8988T (cell line): ENCODE results near the gene G6PC2.
"Not testable (repeated sequence)": the region's sequence is repeated elsewhere in the genome, so short reads cannot be mapped to it uniquely, and the experiment has no call there.

Experiments
- DNase-seq: peaks from one replicate; pipeline ENCODE4 v3.0.0; 2011

G6PC2 gene

GRCh38 chr2:168907940-168908662, 7.0 kb downstream of the G6PC2 start:
- DNase-seq: no peak

GRCh38 chr2:168910330-168910729, 9.2 kb downstream of the G6PC2 start:
- no peak for DNase-seq

GRCh38 chr2:168912466-168912865, 11.4 kb downstream of the G6PC2 start:
- DNase-seq: no peak

- DNase-seq: no peak
Observed at GRCh38 chr2:168912901-168913369, 11.8 kb downstream of the G6PC2 start.

DNA sequence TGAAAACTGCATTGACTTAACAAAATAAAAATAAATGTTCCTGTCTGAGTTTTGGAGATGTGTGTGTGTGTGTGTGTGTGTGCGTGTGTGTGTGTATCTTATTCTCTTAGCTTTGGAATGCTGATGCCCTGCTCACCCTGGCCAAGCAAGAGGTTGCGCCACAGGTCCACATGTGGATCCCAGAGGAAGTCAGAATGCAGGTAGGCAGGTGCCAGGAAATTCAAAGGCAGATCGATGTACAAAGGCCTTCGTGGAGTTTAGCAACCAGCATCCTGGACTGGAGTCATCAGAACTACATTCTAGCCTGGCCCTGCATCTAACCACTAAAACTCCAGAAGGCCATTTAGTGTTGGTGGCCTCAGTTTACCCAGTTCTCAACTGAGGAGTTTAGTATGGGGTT, 12.4 kb downstream of the G6PC2 start:
- DNase-seq: no peak

GRCh38 chr2:168915441-168916330, 14.6 kb downstream of the G6PC2 start:
- no peak for DNase-seq

DNA sequence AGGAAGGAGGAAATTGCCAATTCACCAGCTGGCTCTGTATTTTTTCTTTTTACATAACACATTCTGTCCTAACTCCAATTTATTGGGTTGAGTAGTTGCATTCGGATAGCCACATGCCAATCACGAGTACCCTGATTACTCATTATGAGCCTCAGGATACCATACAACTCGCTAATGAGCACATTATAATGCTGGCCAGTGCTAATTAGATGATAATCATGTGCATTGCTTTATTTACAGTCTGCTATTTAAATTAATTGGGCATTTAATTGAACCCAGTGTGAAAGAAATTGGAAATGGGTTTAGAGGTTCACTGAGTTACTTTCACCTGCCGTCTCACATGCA, 15.2 kb downstream of the G6PC2 start:
- DNase-seq: no peak

- no peak for DNase-seq
Observed at GRCh38 chr2:168920504-168921157, 19.5 kb downstream of the G6PC2 start.

DNA sequence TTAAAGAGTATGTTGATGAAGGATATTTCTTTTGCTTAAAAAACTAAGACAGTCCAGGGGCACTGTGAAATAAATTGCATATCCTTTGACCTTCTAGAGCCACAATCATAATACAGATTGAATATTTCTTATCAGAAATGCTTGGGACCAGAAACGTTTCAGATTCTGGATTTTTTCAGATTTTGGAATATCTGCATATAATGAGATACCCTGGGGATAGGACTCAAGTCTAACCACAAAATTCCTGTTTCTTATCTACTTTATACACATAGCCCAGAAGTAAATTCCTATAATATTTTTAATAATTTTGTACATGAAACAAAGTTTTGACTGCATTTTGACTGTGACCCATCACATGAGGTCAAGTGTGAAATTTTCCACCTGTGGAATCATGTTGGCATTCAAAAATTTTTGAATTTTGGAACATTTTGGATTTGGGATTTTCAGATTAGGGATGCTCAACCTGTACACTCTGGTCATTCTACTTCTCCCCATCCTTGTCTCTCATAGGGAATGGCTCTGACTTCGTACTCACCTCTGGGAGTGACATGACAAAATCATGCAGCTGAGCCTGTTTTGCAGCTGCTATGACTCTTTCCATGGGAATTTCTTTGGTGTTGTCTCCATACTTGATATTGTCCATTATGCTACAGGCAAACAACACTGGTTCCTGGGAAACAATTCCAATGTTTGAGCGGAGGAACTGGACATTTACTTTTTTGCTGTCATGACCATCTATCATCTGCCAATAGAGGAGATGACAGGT, 25.7 kb downstream of the G6PC2 start:
- no peak for DNase-seq

- DNase-seq: no peak
Observed at GRCh38 chr2:168928113-168928831, 27.2 kb downstream of the G6PC2 start.

DNA sequence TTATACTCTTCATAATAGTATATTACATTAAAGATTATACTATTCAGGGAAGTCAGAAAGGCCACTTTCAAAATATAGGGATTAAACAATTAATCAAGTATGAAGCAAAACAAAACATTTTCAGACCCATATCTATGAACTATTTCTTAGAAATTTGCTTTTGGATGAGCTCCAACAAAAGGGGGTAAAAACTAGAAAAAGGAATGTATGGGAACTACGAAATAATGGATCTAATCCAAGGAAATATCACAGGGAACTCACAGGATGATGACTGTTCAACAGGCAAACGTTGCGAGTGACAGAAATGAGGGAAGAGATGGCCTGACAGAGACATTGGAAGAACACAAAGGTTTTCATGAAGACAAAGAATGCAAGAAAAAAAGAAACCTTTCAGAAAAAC, 27.9 kb downstream of the G6PC2 start:
- no peak for DNase-seq

GRCh38 chr2:168930242-168930641, 29.2 kb downstream of the G6PC2 start:
- no peak for DNase-seq

GRCh38 chr2:168932174-168932573, 31.1 kb downstream of the G6PC2 start:
- DNase-seq: not testable (repeated sequence)

DNA sequence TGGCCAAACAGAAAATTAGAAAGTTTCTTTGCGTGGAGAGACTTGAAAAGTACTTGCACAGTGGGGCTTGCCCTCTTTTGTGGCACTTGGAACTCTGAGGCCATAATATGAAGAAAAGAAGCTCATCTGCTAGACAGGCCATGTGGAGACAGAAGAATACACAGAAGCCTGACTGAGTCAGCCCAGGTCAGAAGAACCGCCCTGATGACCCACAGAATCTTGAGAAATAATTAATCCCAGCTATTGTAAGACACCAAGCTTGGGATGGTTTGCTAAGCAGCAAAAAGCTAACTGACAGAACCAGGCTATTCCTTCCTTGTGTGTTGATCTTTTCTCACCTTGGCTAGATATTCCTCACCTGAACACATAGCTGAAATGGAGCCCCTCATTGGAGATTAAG, 33.7 kb downstream of the G6PC2 start:
- no peak for DNase-seq

- no peak for DNase-seq
Observed at GRCh38 chr2:168935810-168936581, 34.9 kb downstream of the G6PC2 start.

GRCh38 chr2:168939061-168939460, 38.0 kb downstream of the G6PC2 start:
- no peak for DNase-seq

DNA sequence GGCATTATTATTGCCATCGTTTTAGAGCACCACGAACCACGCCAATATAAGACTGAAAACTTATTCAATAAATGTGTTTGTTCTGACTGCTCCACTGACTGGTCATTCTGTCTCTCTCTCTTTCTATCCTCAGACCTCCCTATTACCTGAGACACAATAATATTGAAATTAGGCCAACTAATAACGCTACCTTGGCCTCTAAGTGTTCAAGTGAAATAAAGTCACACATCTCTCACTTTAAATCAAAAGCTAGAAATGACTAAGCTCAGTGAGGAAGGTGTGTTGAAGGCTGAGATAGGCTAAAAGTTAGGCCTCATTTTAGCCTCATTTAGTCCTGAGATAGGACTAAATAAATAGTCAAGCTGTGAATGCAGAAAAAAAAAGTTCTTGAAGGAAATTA, 38.8 kb downstream of the G6PC2 start:
- no peak for DNase-seq

GRCh38 chr2:168941297-168941696, 40.2 kb downstream of the G6PC2 start:
- no peak for DNase-seq

- DNase-seq: no peak
Observed at GRCh38 chr2:168944065-168944464, 43.0 kb downstream of the G6PC2 start.

- no peak for DNase-seq
Observed at GRCh38 chr2:168945508-168945907, 44.4 kb downstream of the G6PC2 start.

- no peak for DNase-seq
Observed at GRCh38 chr2:168948621-168949212, 47.6 kb downstream of the G6PC2 start.
